H1 (cell line): ENCODE results near the gene NOL12. TPM values are rescaled to one million over a fixed set of nuclear protein-coding genes. Genes with fewer than 3 reads are reported as not detected.

ENCODE experiments used
- CTCF ChIA-PET: fragments of 300-600 bp; sonication (Branson Sonifier 250); formaldehyde crosslinking; loops from one replicate; lab custom pipeline; 2021; ENCODE audit not compliant: partially characterized antibody; lab: Charles Lee
- POLR2A ChIA-PET: fragments of 300-600 bp; sonication (Branson Sonifier 250); formaldehyde crosslinking; loops from one replicate; lab custom pipeline; 2021; ENCODE audit warnings: inconsistent platforms; ENCODE audit not compliant: partially characterized antibody; lab: Charles Lee
- DNase-seq, 2 experiments: peaks; one replicate each; pipeline versions ENCODE4 v3.0.0 to v3.0.0-alpha.2; 2010 to 2022; ENCODE audit warnings: low spot score in 2 of 2, low read depth in 1 of 2, mixed read lengths in 1 of 2
- FAIRE-seq: peaks from 2 replicates; lab custom pipeline; 2011; peaks lifted over from hg19 to GRCh38; lab: Jason Lieb, UNC
- H2AFZ ChIP-seq: 2 replicates; pipeline ENCODE4 v1.8.1; 2012; ENCODE audit warnings: low read length, inconsistent platforms
- H2AK5ac ChIP-seq: 2 replicates; pipeline ENCODE4 v1.6.1; 2013; ENCODE audit warnings: low read depth, low read length
- H2BK120ac ChIP-seq: replicated peaks from 2 replicates; pipeline ENCODE3; 2013; ENCODE audit warnings: low read depth, low read length, inconsistent platforms
- H2BK12ac ChIP-seq: 2 replicates; pipeline ENCODE4 v1.6.1; 2013; ENCODE audit warnings: low read depth, low read length
- H2BK15ac ChIP-seq: 2 replicates; pipeline ENCODE4 v1.6.1; 2013; ENCODE audit warnings: low read length
- H2BK20ac ChIP-seq: 2 replicates; pipeline ENCODE4 v1.6.1; 2013; ENCODE audit warnings: low read length
- H2BK5ac ChIP-seq: 2 replicates; pipeline ENCODE4 v1.6.1; 2013; ENCODE audit warnings: low read depth, low read length
- H3K14ac ChIP-seq: 2 replicates; pipeline ENCODE4 v1.6.1; 2013; ENCODE audit warnings: inconsistent platforms; ENCODE audit not compliant: insufficient read length
- H3K18ac ChIP-seq: 2 replicates; pipeline ENCODE4 v1.6.1; 2013; ENCODE audit warnings: low read length; ENCODE audit errors: extremely low read depth
- H3K23ac ChIP-seq: 2 replicates; pipeline ENCODE4 v1.6.1; 2013; ENCODE audit warnings: inconsistent platforms; ENCODE audit not compliant: insufficient read length
- H3K23me2 ChIP-seq: 2 replicates; pipeline ENCODE4 v1.6.1; 2013; ENCODE audit warnings: low read depth, low read length
- H3K27ac ChIP-seq: 2 replicates; pipeline ENCODE4 v1.6.1; 2011; ENCODE audit warnings: low read depth, low read length, inconsistent platforms
- H3K27me3 ChIP-seq, 4 experiments: replicated peaks in 1 of 4; 1 replicate in 1 of 4; 2 replicates in 3 of 4; pipeline versions ENCODE4 v1.6.1 to v1.8.1; 2011 to 2013; ENCODE audit warnings: low read length in 3 of 4, mild to moderate bottlenecking in 3 of 4, inconsistent platforms in 2 of 4, mixed read lengths in 2 of 4, moderate library complexity in 1 of 4; ENCODE audit not compliant: control insufficient read depth in 3 of 4, insufficient read depth in 3 of 4; ENCODE audit errors: extremely low read depth in 1 of 4
- H3K36me3 ChIP-seq, 4 experiments: 2 replicates each; pipeline versions ENCODE4 v1.6.1 to v1.8.1; 2011 to 2013; ENCODE audit warnings: mild to moderate bottlenecking in 4 of 4, low read length in 3 of 4, moderate library complexity in 2 of 4, control low read depth in 1 of 4, inconsistent platforms in 1 of 4; ENCODE audit not compliant: insufficient read depth in 4 of 4, control insufficient read depth in 2 of 4
- H3K4ac ChIP-seq: replicated peaks from 2 replicates; pipeline ENCODE3; 2013; ENCODE audit warnings: low read length, low read depth, mixed read lengths, inconsistent platforms; ENCODE audit not compliant: insufficient read length
- H3K4me1 ChIP-seq, 4 experiments: replicated peaks in 1 of 4; 1 replicate in 1 of 4; 2 replicates in 3 of 4; pipeline versions ENCODE4 v1.6.1 to v1.8.1; 2011 to 2013; ENCODE audit warnings: low read length in 3 of 4, inconsistent platforms in 2 of 4, mixed read lengths in 1 of 4; ENCODE audit not compliant: insufficient read depth in 4 of 4, control insufficient read depth in 3 of 4
- H3K4me2 ChIP-seq, 2 experiments: 2 replicates each; pipeline versions ENCODE4 v1.6.1 to v1.8.1; 2011 to 2013; ENCODE audit warnings: low read depth in 2 of 2, low read length in 2 of 2, control low read depth in 1 of 2, inconsistent platforms in 1 of 2, mild to moderate bottlenecking in 1 of 2; ENCODE audit not compliant: insufficient read depth in 1 of 2
- H3K4me3 ChIP-seq, 4 experiments: fragments of 200-600, 300-600 bp in 1 of 4; sonication (generic), shearing (Covaris generic), sonication (Bioruptor Twin) in 1 of 4; 2 replicates each; pipeline versions ENCODE4 v1.5.1 to v1.8.1; 2011 to 2016; ENCODE audit warnings: low read length in 4 of 4, low read depth in 3 of 4, control low read depth in 2 of 4, inconsistent platforms in 2 of 4, mild to moderate bottlenecking in 2 of 4, mixed read lengths in 1 of 4, moderate library complexity in 1 of 4; ENCODE audit not compliant: insufficient read depth in 2 of 4; ENCODE audit errors: extremely low read depth in 1 of 4
- H3K56ac ChIP-seq: replicated peaks from 2 replicates; pipeline ENCODE3; 2013; ENCODE audit warnings: low read depth, mild to moderate bottlenecking, mixed read lengths, low read length, inconsistent platforms; ENCODE audit not compliant: insufficient read length
- H3K79me1 ChIP-seq: 2 replicates; pipeline ENCODE4 v1.6.1; 2013; ENCODE audit warnings: low read depth, low read length, control low read depth
- H3K79me2 ChIP-seq, 2 experiments: 2 replicates each; pipeline versions ENCODE4 v1.6.1 to v1.8.1; 2012 to 2013; ENCODE audit warnings: low read length in 2 of 2, mild to moderate bottlenecking in 2 of 2, inconsistent platforms in 1 of 2; ENCODE audit not compliant: insufficient read depth in 2 of 2, control insufficient read depth in 1 of 2
- H3K9ac ChIP-seq, 4 experiments: replicated peaks in 1 of 4; 1 replicate in 1 of 4; 2 replicates in 3 of 4; pipeline versions ENCODE4 v1.6.1 to v1.8.1; 2011 to 2013; ENCODE audit warnings: low read depth in 3 of 4, low read length in 3 of 4, control low read depth in 2 of 4, mild to moderate bottlenecking in 2 of 4, moderate library complexity in 2 of 4, inconsistent platforms in 1 of 4; ENCODE audit errors: extremely low read depth in 1 of 4
- H3K9me3 ChIP-seq, 2 experiments: 2 replicates each; pipeline versions ENCODE4 v1.6.1 to v1.8.1; 2012 to 2013; ENCODE audit warnings: mild to moderate bottlenecking in 2 of 2, moderate library complexity in 2 of 2, control low read depth in 1 of 2, inconsistent platforms in 1 of 2, low read depth in 1 of 2, low read length in 1 of 2, mixed read lengths in 1 of 2; ENCODE audit not compliant: insufficient read depth in 2 of 2
- H4K20me1 ChIP-seq, 2 experiments: replicated peaks in 1 of 2; 2 replicates each; pipeline versions ENCODE3 to v1.8.1; 2011 to 2013; ENCODE audit warnings: inconsistent platforms in 2 of 2, low read length in 2 of 2, mild to moderate bottlenecking in 1 of 2; ENCODE audit not compliant: insufficient read depth in 2 of 2, control insufficient read depth in 1 of 2
- H4K5ac ChIP-seq: 2 replicates; pipeline ENCODE4 v1.6.1; 2013; ENCODE audit warnings: low read length, low read depth, mixed read lengths, inconsistent platforms; ENCODE audit not compliant: insufficient read length
- H4K8ac ChIP-seq: 2 replicates; pipeline ENCODE4 v1.8.0; 2013; ENCODE audit warnings: mild to moderate bottlenecking, moderate library complexity, low read length, inconsistent platforms; ENCODE audit not compliant: insufficient read depth; ENCODE audit errors: extremely low read depth
- H4K91ac ChIP-seq: replicated peaks from 2 replicates; pipeline ENCODE3; 2013; ENCODE audit warnings: low read length, mixed read lengths, inconsistent platforms; ENCODE audit not compliant: insufficient read length
- FOSL1 ChIP-seq: IDR thresholded peaks from 2 replicates; pipeline ENCODE4 v1.6.1; 2011; ENCODE audit warnings: mild to moderate bottlenecking, low read depth, low read length, moderate library complexity; ENCODE audit not compliant: insufficient read depth
- POU5F1 ChIP-seq: IDR thresholded peaks from 2 replicates; pipeline ENCODE4 v1.6.1; 2011; ENCODE audit warnings: low read depth, mild to moderate bottlenecking, low read length, moderate library complexity
- WGBS, 2 experiments: shearing (Covaris generic) in 1 of 2; methylation state at CpG; one replicate each; pipeline versions ENCODE4 v1.1.6 to v1.1.7; 2013 to 2015; ENCODE audit warnings: low lambda C conversion rate in 2 of 2, mixed read lengths in 2 of 2, inconsistent platforms in 1 of 2, low coverage in 1 of 2, missing lambda C conversion rate in 1 of 2; ENCODE audit not compliant: insufficient replicate concordance in 2 of 2, insufficient coverage in 1 of 2, insufficient read length in 1 of 2; ENCODE audit errors: extremely low coverage in 1 of 2, missing lambda C conversion rate in 1 of 2; 5-methylcytosine and 5-hydroxymethylcytosine counted together
- polyA plus RNA-seq, 7 experiments: library from polyadenylated mRNA; depleted of rRNA in 3 of 7; stranded (reverse) in 5 of 7; unstranded in 2 of 7; fragments of >200 nt in 5 of 7; fragments of 200-250 nt in 2 of 7; gene quantifications; 1 replicate in 5 of 7; 2 replicates in 1 of 7; 4 replicates in 1 of 7; pipeline versions ENCODE4 v1.2.1 to v1.2.3, GENCODE V29; 2011 to 2013; ENCODE audit warnings: missing spikeins in 2 of 7, mixed read lengths in 2 of 7
- total RNA-seq: library from RNA; stranded (reverse); fragmentation: NEBNext Ultra II Directional; extraction: Animal tissue kit (Norgen Biotek cat#: 25700); gene quantifications from 2 replicates; pipeline ENCODE4 v1.2.1, GENCODE V29; 2021

Gene NOL12
- total and polyA plus RNA-seq, 2 of the 8 experiments (the other 6 are each of a cell fraction or from before 2014, with no cell fraction given) = 25.3 to 28.3 TPM

DNA sequence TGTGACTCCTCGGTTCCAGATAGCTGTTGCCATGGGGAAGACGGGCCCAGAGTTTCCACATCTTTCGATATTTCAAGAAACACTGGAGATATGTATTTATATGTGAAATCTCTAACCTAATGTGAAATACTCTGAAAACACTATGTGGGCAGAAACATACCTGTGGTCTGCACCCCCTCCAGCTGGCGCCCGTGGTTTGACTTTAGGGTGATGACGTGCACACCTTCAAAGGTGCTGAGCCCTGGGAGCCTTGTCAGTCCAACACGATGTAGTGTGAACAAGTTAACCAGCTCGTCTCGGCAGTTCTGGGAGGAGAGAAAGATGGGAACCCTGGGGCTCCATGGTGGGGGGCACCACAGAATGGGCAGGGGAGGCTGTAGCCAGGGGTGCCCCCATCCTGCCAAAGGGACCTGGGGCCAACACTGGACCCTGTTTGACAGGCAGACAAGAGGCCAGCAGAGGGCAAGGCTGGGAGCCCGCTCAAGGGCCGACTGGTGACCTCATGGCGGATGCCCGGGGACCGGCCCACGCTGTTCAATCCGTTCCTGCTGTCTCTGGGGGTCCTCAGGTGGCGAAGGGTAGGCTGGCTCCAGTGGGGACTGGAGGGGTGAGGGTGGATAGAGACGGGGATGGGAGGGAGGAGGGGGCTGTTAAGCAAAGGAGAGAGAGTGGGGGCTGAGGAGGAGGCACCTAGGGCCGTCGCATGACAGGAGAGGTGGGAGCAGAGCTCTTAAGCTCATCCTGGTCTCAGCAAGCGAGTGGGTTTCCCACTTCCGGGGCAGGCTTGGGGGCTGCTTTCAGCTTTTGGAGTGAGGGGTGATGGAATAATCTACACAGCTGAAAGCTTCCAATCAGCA lies 54.5 kb downstream of the NOL12 start:
- H3K14ac ChIP-seq = no peak overlapping the region
- no peak overlapping the region for H4K91ac ChIP-seq
- 0 out of 8 replicates have a peak, but pooled peaks cover 0 to 2% (median 0%) of the 10 kb centered on the region in 4 experiments for H3K36me3 ChIP-seq
- no peak overlapping the region for H3K27ac ChIP-seq
- peaks cover 9 to 13% of the 10 kb centered on the region in 2 experiments for H4K20me1 ChIP-seq
- POLR2A ChIA-PET = interaction anchor here (0.5 to 1.8 kb wide), 14 partner anchors 10 to 125 kb away, joined by 3 to 6 read pairs (median 3); partner anchors contain the start of gene NOL12
- 85% methylated on average over 22 of the region's 22 CpGs; no CpG with 5 or more reads in 1 of the 2 experiments for WGBS, 2 experiments
- no peak overlapping the region for H2BK5ac ChIP-seq
- H3K4me2 ChIP-seq = no peak overlapping the region
- H3K4me3 ChIP-seq = no peak overlapping the region
- no peak overlapping the region for H2BK20ac ChIP-seq
- no peaks in the 10 kb centered on the region for H3K79me2 ChIP-seq
- TF ChIP-seq FOSL1 = no peak
- TF ChIP-seq POU5F1 = no peak
- DNase-seq = no peak
- H3K4ac ChIP-seq = no peak overlapping the region
- CTCF ChIA-PET = interaction anchor here (0.6 to 1.3 kb wide), 3 partner anchors 9 to 97 kb away, joined by 3 to 4 read pairs (median 3); no protein-coding TSS in a partner anchor
- no peak overlapping the region for H4K5ac ChIP-seq
- H3K9me3 ChIP-seq = no peaks in the 10 kb centered on the region
- no peak overlapping the region for H3K23ac ChIP-seq
- H3K79me1 ChIP-seq = no peaks in the 10 kb centered on the region
- H2AFZ ChIP-seq = no peak overlapping the region
- no peak overlapping the region for H3K9ac ChIP-seq
- H3K18ac ChIP-seq = no peak overlapping the region
- H3K56ac ChIP-seq = no peak overlapping the region
- no peak overlapping the region for H2BK12ac ChIP-seq
- FAIRE-seq = no peak
- peaks cover 0 to 6% (median 1%) of the 10 kb centered on the region in 4 experiments; a peak in 4 of 7 replicates for H3K4me1 ChIP-seq
- H3K27me3 ChIP-seq = peaks cover 2 to 62% (median 48%) of the 10 kb centered on the region in 4 experiments
- H4K8ac ChIP-seq = peak overlapping the region; percentile 80; the same call in 1 of the 2 replicates
- peaks cover 10% of the 10 kb centered on the region for H3K23me2 ChIP-seq
- H2BK120ac ChIP-seq = no peak overlapping the region
- no peak overlapping the region for H2AK5ac ChIP-seq
- no peak overlapping the region for H2BK15ac ChIP-seq
